Colon (tissue), 2 donors: ENCODE data around the gene ATRIP.
"Not testable (repeated sequence)": the region's sequence is repeated elsewhere in the genome, so short reads cannot be mapped to it uniquely, and the experiment has no call there.

ENCODE experiments used
- FAIRE-seq: peaks from 2 replicates; lab custom pipeline; 2012; peaks lifted over from hg19 to GRCh38; lab: Jason Lieb, UNC
- donor health status: control.
- donor health status: control.

Gene ATRIP

DNA sequence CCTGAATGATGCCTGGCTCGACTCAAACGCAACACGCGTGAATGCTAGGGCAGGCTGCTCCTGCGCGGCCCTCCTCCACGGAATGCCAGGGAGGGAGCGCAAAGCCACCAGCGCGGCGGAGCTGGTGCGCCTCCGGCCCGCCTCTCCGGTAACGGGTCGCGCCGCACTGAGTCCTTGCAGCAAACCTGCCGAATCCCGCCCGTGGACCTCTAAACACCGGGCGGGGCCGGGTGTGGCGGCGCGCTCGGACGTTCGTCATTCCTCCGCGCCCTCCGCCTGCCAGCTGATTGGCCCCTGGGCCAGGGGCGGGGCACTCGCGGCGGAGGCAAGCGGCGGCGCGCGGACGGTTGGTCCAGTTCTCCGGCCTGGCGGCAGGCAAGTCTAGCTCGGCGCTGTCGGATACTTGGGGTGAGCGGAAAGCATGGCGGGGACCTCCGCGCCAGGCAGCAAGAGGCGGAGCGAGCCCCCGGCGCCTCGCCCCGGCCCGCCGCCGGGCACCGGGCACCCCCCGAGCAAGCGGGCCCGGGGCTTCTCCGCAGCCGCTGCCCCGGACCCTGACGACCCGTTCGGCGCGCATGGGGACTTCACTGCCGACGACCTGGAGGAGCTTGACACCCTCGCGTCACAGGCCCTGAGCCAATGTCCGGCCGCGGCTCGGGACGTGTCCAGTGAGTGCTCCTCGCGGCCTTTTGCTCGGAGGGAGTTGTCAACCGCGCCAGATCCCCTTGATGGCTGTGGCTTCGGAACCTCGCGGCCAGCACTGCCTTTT, at the start of gene ATRIP:
Gene ATRIP, plus strand, starts transcription at position 313 of the 769 bp plus-strand sequence. Its CDS starts 109 bp downstream, at position 422.
- no peak for FAIRE-seq

DNA sequence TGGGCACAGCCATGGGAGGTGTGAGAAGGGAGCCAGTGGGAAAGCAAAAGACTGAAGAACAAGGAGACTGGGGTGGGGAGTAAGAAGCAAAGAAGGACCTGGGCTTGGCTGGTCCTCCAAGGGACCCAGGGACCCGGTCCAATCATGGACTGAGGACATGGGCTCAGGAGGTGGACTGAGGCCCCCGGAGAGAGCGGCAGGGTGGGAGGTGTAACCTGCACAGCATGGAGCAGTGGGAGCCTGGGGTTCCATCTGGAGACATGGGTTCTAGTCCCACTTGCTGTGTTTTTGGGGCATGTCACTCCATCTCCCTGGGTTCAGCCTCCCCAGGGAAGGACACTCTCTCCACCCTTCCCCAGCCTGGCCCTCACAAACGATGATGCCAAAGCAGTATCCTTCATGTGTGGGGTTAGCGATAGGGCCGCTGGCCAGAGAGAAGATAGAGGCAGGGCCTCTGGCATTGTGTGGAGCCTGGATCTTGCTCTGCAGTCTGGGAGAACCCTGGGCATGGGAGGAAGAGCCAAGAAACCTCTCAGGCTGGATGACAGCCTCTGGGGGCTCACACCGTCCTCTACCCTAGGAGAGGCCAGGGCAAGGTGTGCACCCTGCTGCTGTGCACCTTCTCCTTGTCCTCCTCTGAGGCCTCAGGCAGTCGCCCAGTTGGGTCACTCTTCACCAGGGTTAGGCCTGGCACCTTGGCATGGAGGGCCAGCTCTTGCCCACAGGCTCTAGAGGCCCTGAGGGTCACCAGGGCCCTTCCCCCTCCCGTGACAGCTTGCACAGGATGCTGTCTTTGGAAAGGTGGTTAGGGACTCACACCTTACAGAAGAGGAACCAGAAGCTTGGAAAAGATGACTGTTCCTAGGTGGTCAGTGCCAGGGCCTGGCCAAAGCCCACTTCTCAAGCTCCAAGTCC, 48.5 kb upstream of the ATRIP start:
- no peak for FAIRE-seq

- FAIRE-seq: no peak
These were observed 47.7 kb upstream of the ATRIP start for GRCh38 chr3:48398701-48399386.

- FAIRE-seq: no peak
These were observed 47.0 kb upstream of the ATRIP start for GRCh38 chr3:48399387-48400172.

DNA sequence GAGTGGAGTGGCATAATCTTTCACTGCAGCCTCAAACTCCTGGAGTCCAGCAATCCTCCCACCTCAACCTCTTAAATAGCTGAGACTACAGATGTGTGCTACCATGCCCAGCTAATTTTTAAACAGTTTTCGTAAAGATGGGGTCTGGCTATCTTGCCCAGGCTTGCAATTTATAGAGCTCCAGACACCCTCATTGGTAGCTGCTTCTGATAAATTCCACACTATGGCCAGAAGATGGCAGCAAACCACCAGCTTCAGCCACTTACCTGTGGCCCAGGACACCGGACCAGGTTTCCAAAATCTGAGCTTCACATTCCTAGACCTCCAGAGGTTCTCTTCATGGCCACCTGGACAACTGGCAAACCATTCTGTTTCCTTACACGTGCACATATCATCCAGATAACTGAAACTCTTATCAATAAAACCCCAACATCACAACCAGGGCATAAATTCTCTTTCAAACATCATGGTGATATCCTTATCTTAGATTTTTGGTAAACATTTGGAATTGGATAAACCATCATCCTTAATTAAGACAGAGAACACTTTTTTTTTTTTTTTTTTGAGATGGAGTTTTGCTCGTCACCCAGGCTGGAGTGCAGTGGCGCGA, 45.6 kb upstream of the ATRIP start:
- FAIRE-seq: no peak

DNA sequence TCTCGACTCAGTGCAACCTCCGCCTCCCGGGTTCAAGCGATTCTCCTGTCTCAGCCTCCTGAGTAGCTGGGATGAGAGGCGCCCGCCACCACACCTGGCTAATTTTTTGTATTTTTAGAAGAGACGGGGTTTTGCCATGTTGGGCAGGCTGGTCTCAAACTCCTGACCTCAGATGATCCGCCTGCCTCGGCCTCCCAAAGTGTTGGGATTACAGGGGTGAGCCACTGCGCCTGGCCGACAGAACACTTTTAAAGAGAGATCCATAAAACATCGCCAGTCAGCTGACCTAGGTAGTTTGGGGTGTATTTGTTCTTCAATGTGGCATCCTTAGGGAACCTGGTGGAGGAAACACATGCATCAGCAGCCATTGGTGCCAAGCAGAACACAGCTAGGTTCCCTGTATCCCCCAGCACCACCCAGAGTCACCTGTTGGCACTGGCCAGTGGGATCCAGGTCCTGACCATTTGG, 45.1 kb upstream of the ATRIP start:
- not testable (repeated sequence) for FAIRE-seq

GRCh38 chr3:48402281-48402732, 44.2 kb upstream of the ATRIP start:
- FAIRE-seq: no peak

- FAIRE-seq: no peak
These were observed 43.6 kb upstream of the ATRIP start for GRCh38 chr3:48402907-48403306.

DNA sequence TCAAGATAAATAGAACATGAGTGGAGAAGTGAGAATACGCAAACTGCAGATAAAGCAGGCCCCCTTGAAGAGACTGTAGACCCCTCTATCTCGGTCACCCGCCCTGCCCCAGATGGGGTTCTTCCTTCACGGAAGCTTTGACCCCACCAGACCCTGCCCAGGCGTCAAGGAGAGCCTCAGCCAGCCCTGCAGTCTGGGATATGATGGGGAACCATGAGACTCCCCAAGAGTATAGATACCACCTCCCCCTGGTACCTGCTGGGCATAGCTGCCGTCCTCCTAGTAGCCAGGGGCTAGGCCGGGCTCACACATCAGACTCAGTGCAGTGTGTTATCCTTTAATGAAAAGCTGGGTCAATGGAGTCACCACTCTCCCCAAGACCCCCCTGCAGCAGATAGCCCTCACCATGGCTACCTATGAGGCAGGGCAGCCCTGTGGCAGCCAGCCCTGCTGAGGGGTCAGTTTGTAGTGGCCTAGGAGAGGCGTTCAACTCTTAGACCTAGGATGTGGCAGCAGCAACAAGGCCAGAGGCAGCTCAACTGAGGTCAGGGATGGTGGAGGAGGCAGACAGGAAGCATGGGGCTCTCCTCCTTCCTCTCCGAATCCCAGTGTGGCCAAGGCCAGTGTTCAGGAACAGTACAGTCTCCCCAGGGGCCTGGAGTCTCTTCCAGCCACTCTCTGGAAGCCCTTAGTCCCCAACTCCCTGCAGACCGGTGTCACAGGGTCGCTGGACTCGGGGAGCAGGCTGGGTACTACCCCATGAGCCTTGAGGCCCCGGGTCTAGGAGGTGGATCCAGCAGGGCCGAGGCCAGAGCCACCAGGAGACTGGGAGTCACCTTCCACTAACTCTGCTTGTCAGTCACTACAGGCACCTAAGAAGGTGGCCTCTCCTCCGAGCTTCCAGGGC, 42.8 kb upstream of the ATRIP start:
- no peak for FAIRE-seq

- no peak for FAIRE-seq
These were observed 41.8 kb upstream of the ATRIP start for GRCh38 chr3:48404440-48405342.

DNA sequence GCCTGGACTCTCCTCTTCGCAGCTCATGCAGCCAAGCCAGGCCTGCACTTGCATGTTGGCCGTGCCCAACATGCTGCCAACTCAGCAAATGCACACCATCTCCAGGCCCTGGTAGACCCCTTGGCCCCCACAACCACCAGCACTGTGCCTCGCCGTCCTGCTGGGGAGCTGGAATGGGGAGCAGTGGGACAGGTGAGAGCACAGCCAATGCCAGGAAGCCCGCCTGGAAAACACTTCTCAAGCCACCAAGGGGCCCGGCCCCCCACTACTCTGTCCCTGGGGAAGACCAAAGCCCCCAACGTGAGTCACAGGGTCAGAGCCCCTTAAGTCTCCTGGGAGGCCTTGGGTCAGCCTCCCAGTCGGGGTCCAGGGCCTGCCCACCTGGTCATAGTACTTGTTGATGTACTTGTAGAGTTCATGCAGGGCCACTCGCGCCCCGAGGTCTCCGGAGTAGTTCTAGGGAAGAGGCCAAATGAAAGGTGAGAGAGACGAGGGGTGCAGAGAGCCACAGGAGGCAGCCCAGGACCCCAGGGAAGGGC, 41.1 kb upstream of the ATRIP start:
- no peak for FAIRE-seq

- no peak for FAIRE-seq
These were observed 40.6 kb upstream of the ATRIP start for GRCh38 chr3:48405971-48406370.

DNA sequence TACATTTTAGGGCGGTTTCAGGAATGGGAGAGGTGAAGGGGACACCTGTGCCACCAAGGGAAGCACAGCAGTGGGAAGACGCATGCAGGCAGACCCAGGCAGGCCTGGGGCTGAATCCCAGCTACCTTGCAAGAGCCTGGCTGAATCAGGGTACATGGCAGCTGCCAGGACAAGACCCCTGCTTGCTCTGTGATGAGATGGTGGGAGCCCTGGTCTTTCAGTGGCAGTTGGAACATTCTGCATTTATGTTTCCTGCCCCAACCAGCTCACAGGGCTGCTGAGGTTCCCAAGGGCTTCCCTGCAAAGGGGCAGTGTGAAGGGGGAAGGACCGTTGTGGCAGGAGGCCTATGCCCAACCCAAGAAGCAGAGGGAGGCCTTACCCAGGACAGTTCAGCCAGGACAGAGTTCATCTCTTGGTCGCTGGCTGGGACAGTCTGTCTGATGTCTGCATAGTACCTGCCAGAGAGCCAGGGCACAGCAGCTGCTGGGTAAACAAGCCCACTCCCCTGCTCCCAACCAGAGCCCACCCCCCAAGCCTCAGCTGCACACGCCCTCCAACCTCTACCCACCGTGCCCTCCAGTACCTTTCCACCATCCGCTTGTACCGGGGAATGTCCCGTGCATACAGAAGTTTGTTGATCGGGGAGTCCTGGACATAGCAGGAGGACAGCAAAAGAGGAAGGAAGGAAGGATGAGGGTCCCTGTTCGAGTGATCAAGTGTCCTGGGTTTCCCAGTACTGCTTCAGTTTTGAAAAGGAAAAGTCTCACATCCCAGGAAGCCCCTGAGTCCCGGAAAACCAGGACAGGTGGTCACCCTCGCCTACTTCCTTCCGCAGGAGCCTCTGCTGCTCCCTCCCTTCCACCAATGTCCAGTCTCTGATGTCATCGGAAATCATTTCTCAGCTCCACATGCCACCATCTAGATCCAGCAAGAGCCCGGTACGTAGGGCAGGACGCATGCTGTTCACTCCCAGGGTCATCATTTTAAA, 39.8 kb upstream of the ATRIP start:
- FAIRE-seq: no peak

GRCh38 chr3:48407542-48408099, 38.9 kb upstream of the ATRIP start:
- no peak for FAIRE-seq

- FAIRE-seq: no peak
These were observed 37.7 kb upstream of the ATRIP start for GRCh38 chr3:48408823-48409281.

DNA sequence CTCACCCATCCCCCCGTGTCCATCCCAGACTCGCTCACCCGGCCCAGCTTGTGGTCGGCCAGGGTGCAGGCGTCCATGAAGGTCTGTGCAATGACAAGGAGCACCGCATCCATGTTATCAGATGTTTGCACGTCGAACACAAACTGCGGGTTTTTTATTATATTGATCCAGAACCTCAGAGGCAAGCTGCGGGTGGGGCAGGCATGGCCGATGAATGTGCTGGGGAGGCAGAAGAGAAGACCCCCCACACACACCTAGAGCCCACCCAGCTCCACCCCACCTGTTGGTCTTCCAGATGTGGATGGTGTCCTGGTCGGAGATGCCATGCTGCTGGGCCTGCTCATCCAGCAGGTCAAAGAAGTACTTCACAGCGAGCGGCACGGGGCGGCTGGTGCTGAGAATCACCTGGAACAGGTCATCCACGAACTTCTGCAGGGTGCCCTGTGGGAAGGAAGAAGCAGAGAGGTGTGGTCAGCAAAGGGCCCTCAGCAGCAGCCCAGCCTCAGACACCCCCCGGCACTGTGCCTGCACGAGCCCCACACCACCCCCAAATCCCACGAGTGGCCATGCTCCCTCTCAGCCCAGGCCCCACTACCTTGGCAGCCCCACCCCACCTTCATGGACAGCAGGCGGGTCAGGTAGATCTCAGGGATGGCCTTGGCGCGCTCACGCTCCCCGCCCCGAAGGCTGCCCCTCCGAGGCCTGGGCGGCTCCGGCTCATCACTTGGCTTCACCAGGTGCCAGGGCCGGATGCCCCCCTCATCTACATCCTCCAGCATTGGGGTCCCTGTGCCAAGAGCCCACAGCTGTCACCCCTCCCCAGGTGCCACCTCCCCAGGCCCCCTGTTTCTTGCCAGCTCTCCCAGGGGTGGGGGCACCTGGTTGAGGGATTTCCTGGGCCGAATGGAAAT, 37.0 kb upstream of the ATRIP start:
- FAIRE-seq: no peak
